AG04450 (cell line): Measurements from ENCODE around the gene NOC4L. TPM values are rescaled to one million over a fixed set of nuclear protein-coding genes. Genes with fewer than 3 reads are reported as not detected.

Experiments used
- CTCF ChIA-PET: fragments of 300-600, 350-600 bp; formaldehyde crosslinking; extraction: SDS; loops from one replicate; lab custom pipeline; 2022; ENCODE audit warnings: antibody characterized with exemption, inconsistent platforms; lab: Charles Lee
- POLR2A ChIA-PET: fragments of 350-600 bp; formaldehyde crosslinking; extraction: SDS; loops from one replicate; lab custom pipeline; 2021; ENCODE audit warnings: antibody characterized with exemption, inconsistent platforms; lab: Yijun Ruan, JAX
- DNase-seq: peaks from one replicate; pipeline ENCODE4 v3.0.0-alpha.2; 2011; ENCODE audit warnings: low read depth, low spot score
- H3K27ac ChIP-seq: one replicate; pipeline ENCODE4 v1.5.1; 2012; ENCODE audit warnings: low read depth, low read length, control low read depth
- H3K27me3 ChIP-seq: one replicate; pipeline ENCODE4 v1.6.0; 2012; ENCODE audit warnings: low read length; ENCODE audit not compliant: control insufficient read depth, insufficient read depth
- H3K4me3 ChIP-seq: 2 replicates; pipeline ENCODE4 v1.5.1; 2011; ENCODE audit warnings: mild to moderate bottlenecking, low read depth, low read length, control low read depth
- H3K9me3 ChIP-seq: 2 replicates; pipeline ENCODE4 v1.5.1; 2012; ENCODE audit warnings: low read length; ENCODE audit not compliant: control insufficient read depth, insufficient read depth
- CTCF ChIP-seq: IDR thresholded peaks from 2 replicates; pipeline ENCODE4 v1.5.1; 2011; ENCODE audit warnings: low read depth, low read length, control low read depth, inconsistent platforms
- polyA plus RNA-seq: library from polyadenylated mRNA; depleted of rRNA; stranded (reverse); fragments of >200 nt; gene quantifications from 2 replicates; pipeline ENCODE4 v1.2.3, GENCODE V29; 2011

The NOC4L gene
- polyA plus RNA-seq, 1 experiment: 2.9 TPM

- Histone ChIP-seq H3K9me3 (peaks cover 4% of the 10 kb centered on the region; the same call in 1 of the 2 replicates), H3K4me3 (no peak overlapping the region), H3K27me3 (no peaks in the 10 kb centered on the region), H3K27ac (no peak overlapping the region)
- DNase-seq: no peak
- no peak for TF ChIP-seq CTCF
- ChIA-PET POLR2A (no interaction called here), CTCF (no interaction called here)
Observed at GRCh38 chr12:132123970-132124765, 20.1 kb upstream of the NOC4L start.

- H3K27ac ChIP-seq: no peak overlapping the region
- no peak for TF ChIP-seq CTCF
- ChIA-PET POLR2A (no interaction called here), CTCF (no interaction called here)
- H3K27me3 ChIP-seq: no peaks in the 10 kb centered on the region
- H3K9me3 ChIP-seq: peaks cover 4% of the 10 kb centered on the region; the same call in 1 of the 2 replicates
- H3K4me3 ChIP-seq: no peak overlapping the region
- DNase-seq: no peak
Observed at GRCh38 chr12:132124766-132125425, 19.4 kb upstream of the NOC4L start.

GRCh38 chr12:132125736-132126135, 18.5 kb upstream of the NOC4L start:
- Histone ChIP-seq H3K27me3 (no peaks in the 10 kb centered on the region), H3K27ac (no peak overlapping the region), H3K9me3 (peaks cover 7% of the 10 kb centered on the region; the same call in 1 of the 2 replicates), H3K4me3 (no peak overlapping the region)
- no peak for DNase-seq
- ChIA-PET POLR2A (no interaction called here), CTCF (no interaction called here)
- TF ChIP-seq CTCF: no peak

- no peak for TF ChIP-seq CTCF
- peaks cover 8% of the 10 kb centered on the region; the same call in 1 of the 2 replicates for H3K9me3 ChIP-seq
- CTCF ChIA-PET: no interaction called here
- no peak overlapping the region for H3K27ac ChIP-seq
- no peaks in the 10 kb centered on the region for H3K27me3 ChIP-seq
- H3K4me3 ChIP-seq: no peak overlapping the region
- DNase-seq: no peak
- POLR2A ChIA-PET: no interaction called here
Observed at GRCh38 chr12:132127041-132127440, 17.2 kb upstream of the NOC4L start.

- CTCF ChIA-PET: no interaction called here
- POLR2A ChIA-PET: no interaction called here
- no peak for TF ChIP-seq CTCF
- Histone ChIP-seq H3K27me3 (no peaks in the 10 kb centered on the region), H3K9me3 (peaks cover 13% of the 10 kb centered on the region; the same call in 1 of the 2 replicates), H3K27ac (no peak overlapping the region), H3K4me3 (no peak overlapping the region)
- DNase-seq: no peak
Observed at GRCh38 chr12:132129007-132129406, 15.2 kb upstream of the NOC4L start.
